Activated naive CD8-positive, alpha-beta T cell treated with anti-CD3 and anti-CD28 coated beads, Interleukin-2, amount 50 U/mL, for 16 hours (primary cell): ENCODE measurements around the gene NKD1.
A peak's percentile ranks its signal among the peaks of the same experiment; 100 is the strongest.
"Not testable (repeated sequence)": the region's sequence is repeated elsewhere in the genome, so short reads cannot be mapped to it uniquely, and the experiment has no call there.

Source experiments
- DNase-seq: peaks from one replicate; pipeline ENCODE4 v3.0.0-alpha.2; 2020; ENCODE audit warnings: low read depth, low spot score

The NKD1 gene, protein sequence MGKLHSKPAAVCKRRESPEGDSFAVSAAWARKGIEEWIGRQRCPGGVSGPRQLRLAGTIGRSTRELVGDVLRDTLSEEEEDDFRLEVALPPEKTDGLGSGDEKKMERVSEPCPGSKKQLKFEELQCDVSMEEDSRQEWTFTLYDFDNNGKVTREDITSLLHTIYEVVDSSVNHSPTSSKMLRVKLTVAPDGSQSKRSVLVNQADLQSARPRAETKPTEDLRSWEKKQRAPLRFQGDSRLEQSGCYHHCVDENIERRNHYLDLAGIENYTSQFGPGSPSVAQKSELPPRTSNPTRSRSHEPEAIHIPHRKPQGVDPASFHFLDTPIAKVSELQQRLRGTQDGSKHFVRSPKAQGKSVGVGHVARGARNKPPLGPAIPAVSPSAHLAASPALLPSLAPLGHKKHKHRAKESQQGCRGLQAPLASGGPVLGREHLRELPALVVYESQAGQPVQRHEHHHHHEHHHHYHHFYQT

DNA sequence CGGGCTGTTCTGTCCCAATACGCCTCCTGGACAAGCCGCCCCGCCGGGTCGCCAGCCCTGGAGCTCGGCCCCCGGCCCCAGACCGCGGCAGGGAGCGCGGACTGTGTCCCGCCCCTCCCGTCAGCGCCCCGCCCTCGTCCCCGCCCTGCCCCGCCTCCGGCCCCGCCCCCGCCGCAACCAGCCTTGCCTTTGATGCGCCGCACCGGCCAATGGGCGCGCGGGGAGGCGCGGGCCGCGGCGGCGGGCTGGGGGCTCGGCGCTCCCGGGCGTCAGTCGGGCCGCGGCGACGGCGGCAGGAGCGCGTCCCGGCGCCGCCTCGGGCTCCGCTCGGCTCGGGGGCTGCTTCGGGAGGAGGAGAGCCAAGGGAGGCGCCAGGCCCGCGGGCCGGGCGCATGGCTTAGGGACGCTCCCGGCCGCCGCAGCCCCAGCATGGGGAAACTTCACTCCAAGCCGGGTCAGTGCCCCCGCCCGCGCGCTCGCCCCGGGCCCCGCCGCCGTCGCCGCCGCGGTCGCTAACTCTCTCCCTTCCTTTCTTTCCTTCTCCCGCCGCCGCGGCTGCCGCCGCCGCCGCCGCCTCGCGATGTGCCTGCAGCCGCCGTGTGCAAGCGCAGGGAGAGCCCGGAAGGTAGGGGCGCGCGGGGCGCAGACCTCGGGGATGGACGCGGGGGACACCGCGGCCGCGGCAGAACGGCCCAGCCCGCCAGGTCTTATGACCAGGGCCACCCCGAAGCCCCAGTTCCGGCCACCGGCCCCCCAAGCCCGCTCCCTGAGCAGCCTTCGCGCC lies at the start of gene NKD1:
NKD1 (plus strand) TSS at position 272 of the 784 bp plus-strand sequence; CDS start at position 430, 158 bp downstream.
- DNase-seq, result peak; percentile 15

DNA sequence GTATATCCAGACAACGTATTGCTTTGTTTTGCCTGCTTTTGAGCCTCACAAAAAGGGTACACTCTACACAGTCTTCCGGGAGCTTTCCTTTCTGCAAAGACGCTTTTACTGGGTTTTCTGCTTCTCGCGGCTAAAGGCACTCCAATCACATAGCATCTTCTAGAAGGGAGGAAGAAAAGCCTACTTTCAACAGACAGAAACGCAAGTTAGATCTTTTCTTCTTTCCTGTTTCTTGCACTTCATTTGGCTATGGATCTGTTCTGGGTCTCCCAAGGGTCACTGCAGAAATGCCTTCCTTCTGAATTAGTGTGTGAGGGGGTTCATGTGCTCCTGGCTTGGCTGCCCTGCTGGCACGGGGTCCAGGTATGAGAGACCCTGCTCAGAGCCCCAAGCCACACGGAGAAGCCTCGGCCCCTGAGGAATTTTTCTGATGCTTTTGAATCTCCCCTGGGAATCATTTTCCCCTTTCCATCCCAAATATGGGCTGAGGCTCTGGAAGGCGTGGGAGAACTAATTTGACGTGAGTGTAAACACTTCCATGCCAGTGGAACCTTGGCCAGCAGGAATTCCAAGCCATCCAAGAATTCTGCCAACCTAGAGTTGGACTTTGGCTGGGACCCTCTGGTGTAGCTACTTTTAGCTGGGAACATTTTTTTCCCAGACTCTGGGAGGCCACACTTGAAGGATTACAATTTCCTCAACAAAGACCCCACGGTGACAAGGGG lies 49.6 kb upstream of the NKD1 start:
- no peak for DNase-seq

DNA sequence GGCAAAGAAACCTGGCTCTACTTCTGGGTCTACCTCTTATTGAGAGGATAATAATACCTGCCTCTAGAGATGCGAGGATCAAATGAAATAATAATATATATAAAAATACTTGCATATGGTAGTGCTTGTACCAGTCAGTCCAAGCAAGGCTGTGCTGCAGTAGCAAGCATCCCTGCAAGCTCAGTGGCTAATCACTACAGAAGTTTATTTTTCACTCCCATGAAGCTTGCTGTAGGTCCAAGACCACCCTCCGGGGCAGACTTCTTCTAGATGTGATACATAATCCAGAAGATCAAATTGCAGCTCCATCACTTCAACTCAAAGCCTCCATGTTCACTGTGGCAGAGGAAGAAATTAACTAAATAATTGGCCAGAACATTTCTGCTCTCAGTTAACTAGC lies 48.9 kb upstream of the NKD1 start:
- no peak for DNase-seq

DNA sequence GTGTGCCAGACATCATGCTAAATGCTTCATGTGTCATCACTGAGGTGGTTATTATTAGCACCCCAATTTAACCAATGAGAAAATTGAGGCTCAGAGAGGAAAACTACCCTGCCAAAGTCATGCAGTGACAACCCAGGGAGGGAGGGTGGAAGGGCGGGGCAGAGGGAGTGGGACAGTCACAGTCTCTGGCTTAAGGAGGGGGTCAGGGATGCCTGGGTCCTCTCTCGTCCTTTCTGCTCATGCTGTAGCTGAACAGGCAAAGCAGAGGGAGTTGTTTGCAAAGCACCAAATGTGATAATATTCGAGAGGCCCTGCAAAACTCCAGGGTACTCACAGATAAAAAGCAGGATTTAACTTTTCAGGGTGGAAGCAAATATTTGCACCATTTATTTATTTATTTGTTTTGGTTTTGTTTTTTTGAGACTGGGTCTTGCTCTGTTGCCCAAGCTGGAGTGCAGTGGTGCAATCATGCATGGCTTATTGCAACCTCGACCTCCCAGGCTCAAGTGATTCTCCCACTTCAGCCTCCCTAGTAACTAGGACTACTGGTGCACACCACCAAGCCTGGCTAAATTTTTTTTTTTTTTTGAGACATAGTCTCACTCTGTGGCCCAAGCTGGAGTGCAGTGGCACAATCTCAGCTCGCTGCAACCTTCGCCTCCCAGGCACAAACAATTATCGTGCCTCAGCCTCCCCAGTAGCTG lies 47.9 kb upstream of the NKD1 start:
- DNase-seq, result no peak

DNA sequence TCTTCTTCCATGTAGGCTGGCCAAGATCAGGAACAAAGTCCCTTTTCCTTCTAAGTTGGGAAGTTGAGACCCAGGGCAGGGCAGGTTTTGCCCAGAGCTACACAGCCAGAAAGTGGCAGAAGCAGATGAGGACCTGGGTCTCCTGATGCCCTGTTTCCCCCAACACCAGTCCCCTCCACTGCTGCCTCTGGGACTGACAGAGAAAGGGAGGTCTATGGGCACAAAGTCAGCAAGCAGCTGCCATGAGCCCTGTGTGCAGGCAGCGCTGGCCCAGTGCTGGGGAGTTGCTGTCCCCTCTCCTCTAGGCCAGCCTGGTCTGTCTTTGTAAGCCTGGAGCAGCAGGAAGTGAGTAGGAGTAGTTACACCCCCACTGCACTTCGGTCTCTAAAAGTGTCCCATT lies 46.9 kb upstream of the NKD1 start:
- DNase-seq, result no peak

DNA sequence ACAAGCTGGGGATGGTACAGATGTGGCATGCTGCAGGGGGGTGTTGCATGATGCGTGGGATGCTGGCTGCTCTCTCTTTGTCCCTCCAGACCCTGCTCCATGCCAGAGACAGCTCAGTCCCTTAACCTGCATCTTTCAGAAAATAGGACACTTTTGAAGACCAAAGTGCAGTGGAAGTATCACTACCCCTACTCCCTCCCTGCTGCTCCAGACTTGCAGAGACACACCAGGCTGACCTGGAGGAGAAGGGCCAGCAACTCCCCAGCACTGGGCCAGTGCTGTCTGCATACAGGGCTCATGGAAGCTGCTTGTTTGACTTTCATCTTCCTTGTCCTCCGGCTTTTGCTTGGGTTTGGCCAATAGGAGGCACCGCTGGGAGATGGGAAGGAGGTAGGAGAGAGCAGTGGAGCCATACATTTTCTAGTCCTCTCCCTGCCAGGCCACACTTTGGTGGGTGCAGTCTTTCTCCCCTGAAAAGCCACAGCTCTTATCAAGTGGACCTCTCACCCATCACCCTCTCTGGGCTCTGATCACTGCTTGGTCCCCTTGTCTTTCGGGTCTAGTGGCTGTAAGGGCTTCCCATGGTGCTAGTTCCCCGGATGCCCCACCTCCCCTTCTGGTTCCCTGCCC lies 46.1 kb upstream of the NKD1 start:
- no peak for DNase-seq

DNA sequence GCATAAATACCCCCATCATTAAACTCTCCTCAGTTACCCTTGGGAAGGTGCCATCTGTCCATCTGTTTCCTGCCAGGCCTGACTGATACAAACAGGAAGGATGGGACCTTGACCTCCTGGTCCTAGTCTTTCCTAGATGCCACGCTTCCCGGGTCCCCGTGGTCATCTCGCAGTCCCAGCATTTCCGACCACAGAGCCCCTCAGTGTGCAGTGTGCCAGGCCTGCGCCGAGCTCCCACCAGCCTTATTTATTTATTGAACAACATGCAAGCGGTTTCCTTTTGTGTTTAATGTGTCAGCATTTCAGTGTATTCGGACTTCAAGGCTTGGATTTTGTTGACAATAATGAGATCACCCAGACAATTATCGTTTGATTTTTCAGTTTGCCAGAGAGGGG lies 45.6 kb upstream of the NKD1 start:
- DNase-seq, result no peak

DNA sequence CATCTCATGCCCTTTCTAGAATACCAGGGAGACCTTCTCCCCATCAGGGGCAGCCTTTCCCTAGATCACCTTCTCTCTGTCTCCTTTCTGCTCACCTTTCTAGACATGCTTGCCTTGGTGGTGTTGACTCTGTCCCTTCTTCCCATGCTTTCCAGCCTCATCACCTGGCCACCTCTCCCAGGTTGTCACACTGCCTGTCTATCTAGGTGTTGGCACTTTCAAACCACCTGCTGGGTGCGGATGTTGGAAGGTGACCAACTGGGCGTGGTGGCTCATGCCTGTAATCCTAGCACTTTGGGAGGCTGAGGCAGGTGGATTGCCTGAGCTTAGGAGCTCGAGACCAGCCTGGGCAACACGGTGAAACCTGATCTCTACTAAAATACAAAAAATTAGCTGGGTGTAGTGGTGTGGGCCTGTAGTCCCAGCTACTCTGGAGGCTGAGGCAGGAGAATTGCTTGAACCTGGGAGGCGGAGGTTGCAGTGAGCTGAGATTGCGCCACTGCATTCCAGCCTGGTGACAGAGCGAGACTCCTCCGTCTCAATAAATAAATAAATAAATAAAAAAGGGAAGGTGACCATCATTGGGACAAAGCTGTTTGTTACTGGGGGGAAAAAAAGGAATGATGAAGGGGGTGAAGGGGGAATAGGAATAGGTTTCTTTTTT lies 44.2 kb upstream of the NKD1 start:
- not testable (repeated sequence) for DNase-seq

DNA sequence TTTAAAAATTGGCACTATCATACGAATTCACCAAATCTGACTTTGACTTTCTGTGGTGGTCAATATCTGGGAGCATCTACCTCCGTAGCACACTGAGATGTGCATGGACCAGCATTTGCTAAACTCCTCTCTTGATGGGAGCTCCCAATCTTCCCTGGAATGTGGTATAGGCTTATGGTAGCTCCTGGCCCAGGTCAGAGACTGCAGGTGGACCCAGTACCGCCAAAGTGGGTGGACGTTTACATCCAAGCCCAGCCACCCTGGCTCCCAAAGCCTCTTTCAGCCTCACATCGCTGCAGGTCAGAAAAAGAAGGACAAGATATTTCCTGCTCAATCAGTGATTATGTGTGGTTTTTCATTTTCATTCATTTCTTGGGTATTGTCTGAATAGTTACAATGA lies 43.1 kb upstream of the NKD1 start:
- DNase-seq, result no peak

DNA sequence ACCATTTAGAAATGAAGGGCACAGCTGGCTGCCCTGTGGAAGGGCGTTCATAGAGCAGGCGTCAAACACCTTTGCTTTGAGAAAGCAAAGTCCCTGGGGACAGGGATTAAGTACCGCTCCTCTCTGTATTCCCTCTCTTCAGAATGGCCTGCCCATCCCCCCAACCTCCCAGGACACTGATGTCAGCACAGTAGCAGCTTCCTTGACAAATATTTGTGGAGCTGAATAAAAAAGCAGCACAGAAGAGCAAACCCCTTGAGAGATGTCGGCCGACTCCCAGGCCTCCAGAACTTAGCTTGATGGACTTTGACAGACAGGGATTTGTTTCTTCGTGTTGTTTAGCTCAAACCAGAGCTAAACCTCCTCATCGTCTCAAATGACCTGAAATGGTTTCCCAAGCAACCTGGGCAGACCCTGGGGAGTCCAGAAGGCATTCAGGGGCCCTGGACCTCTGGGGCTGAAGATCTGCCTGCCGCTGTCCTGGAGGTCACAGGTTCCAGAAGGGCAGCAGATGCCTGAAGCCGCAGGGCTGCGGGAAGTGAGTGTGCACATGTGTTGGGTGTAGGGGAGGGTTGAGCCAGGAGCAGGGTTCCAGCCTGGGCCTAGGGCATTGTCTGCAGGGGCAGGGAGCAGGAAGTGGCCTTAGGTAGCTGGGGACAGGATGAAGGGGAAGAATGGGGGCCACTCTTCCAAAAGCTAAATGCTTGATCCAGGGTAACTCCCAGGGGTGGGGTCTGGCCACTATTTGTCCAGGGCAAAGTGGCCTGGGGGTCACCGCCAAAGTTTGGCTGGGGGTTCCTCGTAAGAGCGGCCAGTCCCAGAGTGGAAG lies 42.3 kb upstream of the NKD1 start:
- DNase-seq, result no peak

DNA sequence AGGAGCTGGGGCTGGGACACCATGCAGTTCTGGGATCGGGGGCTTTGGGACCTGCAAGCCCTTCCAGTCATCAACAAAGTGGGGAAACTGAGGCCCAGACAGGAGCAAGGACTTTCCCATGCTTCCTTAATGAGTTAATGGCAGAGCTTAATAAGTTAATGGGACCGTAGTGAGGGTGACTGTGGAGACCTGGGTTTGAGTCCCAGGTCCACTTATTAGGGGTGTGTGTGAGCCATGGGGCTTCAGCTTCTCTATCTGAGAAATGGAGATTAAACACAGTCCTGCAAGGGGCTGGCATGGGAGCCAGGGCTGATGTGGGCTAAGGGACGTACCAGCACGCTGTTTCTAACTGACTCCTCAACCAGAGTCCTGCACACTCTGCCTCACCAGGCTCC lies 41.7 kb upstream of the NKD1 start:
- no peak for DNase-seq

DNA sequence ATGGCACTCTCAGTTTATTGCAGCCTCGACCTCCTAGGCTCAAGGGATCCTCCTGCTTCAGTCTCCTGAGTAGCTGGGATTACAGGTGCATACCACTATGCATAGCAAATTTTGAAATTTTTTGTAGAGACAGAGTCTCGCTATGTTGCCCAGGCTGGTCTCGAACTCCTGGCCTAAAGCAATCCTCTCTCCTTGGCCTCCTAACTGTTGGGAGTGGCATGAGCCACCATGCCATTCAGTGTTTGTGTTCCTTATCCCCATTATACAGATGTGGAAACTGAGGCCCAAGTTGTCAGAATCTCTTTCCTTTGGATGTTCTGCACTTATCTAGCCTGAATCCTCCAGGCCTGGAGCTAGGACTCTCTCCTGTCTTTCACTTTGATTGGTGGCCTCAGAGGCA lies 40.8 kb upstream of the NKD1 start:
- no peak for DNase-seq

DNA sequence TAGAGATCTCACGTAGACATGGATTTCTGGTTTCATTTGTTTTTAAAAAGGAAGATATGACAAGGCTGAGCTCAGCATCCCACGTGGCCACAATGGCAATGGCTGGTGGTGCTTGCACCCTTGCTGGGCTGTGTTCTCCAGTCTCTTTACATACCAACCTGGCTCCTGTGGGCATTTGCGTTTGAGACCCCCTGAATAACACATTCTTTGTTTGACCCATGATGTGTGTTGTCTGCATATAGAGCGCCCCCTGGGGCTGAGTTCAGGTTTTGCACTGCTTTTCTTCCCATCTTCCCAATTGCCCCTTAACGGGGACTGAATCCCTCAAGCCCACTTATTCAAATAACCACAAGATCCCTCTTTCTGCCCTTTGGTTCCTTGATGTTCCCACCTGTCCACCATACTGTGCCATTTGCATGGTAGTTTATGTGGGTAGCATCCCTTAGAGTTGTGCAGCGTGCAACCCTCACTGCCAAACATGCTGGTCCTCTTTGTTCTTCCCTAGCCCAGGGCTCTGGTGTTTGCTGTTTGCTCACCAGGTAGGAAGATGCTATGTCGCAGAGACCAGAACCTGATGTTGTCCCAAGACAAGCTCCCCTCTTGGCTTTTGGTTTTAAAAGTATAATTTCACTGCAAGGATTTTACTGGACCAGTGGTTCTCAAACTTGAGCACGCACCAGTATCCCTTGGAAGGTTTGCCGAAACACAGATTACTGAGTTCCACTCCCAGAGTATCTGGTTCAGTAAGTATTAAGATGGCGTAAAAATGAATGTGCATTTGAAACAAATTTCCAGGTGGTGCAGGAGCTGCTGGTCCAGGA lies 38.5 kb upstream of the NKD1 start:
- no peak for DNase-seq

DNA sequence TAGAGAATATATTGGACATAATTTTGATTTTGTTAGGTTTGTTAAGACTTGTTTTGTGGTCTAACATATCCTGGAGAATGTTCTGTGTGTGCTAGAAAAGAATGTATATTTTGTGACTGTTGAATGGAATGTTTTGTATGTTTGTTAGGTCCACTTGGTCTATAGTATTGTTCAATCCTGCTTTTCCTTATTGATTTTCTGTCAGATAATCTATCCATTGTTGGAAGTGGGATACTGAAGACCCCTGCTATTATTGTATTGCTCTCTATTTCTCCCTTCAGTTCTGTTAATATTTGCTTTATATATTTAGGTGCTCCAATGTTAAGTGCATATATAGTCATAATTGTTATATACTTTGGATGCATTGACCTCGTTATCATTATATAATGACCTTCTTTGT lies 33.0 kb upstream of the NKD1 start:
- DNase-seq, result no peak

DNA sequence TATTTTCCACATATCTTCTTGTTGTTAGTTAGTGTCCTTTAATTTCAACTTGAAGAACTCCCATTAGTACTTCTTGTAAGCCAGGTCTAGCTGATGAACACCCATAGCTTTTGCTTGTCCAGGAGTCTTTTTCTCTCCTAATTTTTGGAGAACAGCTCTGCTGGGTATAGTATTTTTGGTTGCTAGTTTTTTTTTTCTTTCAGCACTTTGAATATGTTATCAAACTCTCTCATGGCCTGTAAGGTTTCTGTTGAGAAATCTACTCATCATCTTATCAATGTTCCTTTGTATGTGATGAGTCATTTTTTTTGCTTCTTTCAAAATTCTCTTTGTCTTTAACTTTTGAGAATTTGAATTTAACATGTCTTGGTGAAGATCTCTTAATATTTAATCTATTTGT lies 31.8 kb upstream of the NKD1 start:
- DNase-seq, result no peak

DNA sequence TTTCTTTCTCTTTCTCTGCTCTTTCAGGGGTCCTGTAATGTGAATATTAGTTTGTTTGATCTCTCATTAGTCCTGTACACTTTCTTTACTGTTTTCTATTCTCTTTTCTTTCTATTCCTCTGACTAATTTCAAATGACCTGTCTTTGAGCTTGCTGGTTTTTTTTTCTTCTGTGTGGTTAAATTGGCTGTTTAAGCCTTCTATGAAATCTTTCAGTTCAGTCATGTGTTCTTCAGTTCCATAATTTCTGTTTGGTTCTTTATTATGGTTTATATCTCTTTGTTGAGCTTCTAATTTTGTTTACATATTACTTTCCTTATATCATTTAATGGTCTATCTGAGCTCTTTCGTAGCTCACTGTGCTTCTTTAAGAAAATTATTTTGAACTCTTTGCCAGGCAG lies 31.3 kb upstream of the NKD1 start:
- DNase-seq, result no peak

DNA sequence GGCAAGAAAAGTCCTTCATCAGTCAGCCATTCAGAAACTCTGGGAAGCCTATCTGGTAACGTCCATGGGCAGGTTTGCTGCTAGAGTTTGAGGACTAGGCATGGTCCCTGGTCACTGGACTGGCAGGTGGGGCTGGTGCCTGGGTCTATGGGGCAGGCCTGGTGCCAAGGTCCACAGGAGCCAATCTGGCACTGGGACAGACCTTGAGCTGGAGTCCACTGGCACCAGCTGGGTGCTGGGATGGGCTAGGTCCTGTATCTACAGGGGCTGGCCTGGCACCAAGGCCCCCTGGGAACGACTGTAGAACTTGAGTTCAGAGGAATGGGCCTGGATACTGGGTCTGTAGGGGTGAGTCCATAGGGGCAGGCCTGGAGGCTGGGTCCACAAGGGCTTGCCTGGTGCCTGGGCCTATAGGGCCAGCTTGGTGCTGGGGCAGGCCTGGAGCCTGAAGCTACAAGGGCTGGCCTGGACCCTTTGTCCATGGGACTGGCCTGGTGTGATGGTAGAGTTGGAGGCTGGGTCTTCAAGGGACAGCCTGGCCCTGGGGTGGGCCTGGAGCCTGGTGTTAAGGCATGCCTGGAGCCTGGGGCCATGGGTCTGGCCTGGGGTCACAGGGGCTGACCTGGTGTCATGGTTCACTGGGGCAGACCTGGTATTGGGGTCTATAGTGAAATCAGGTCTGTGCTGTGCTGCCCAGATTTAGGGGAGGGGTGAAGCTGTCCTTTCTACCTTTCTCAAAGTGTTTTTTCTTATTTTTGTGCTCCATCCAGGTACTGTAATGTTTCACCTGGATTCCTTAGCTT lies 30.5 kb upstream of the NKD1 start:
- no peak for DNase-seq

DNA sequence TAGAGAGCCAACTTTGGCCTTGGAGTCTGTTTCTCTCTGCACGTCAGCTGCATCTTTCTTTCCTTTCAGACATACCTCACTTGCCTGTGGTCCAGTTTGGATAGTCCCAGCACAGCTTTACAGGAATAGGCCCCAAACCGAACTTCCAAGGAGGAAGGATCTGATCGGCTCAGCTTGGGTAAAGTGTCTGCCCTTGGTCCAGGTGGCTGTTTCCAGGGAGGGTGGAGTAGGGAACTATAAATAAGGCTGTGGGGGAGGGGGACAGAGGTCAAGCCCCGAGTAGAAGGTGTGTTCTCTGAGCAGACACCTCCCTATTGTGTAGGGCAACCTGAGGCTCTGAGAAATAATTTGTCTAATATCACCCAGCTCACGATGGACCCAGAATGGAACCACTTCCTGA lies 29.2 kb upstream of the NKD1 start:
- no peak for DNase-seq
